ENCODE results near the gene GATAD2A.

The GATAD2A gene

GRCh38 chr19:19491321-19492025 is 86.0 kb downstream of the GATAD2A start:
- DNase-seq (ENCODE audit: low read depth in 2 of 2): no peak
- H3K4me3 ChIP-seq (replicated peaks in 1 of 2; ENCODE audit: low read depth in 2 of 2, low read length in 2 of 2): no peak overlapping the region
- no peak for TF ChIP-seq CTCF (IDR thresholded peaks at IDR 0.05; ENCODE audit: low read depth, low read length)

- DNase-seq (ENCODE audit: low read depth in 2 of 2): no peak
- no peak overlapping the region for H3K4me3 ChIP-seq (replicated peaks in 1 of 2; ENCODE audit: low read depth in 2 of 2, low read length in 2 of 2)
- no peak for TF ChIP-seq CTCF (IDR thresholded peaks at IDR 0.05; ENCODE audit: low read depth, low read length)
Measured at GRCh38 chr19:19492026-19492610, 86.6 kb downstream of the GATAD2A start.

GRCh38 chr19:19493841-19494546 is 88.5 kb downstream of the GATAD2A start:
- no peak for DNase-seq (ENCODE audit: low read depth in 2 of 2)
- TF ChIP-seq CTCF (IDR thresholded peaks at IDR 0.05; ENCODE audit: low read depth, low read length): no peak

GRCh38 chr19:19495614-19496603 is 90.4 kb downstream of the GATAD2A start:
- H3K4me3 ChIP-seq (replicated peaks in 1 of 2; ENCODE audit: low read depth in 2 of 2, low read length in 2 of 2): no peak overlapping the region
- no peak for DNase-seq (ENCODE audit: low read depth in 2 of 2)
- no peak for TF ChIP-seq CTCF (IDR thresholded peaks at IDR 0.05; ENCODE audit: low read depth, low read length)

More at GRCh38 chr19:19493841-19494546, 88.5 kb downstream of the GATAD2A start:
- H3K4me3 ChIP-seq (replicated peaks in 1 of 2; ENCODE audit: low read depth in 2 of 2, low read length in 2 of 2): no peak overlapping the region

GRCh38 chr19:19498255-19498991 is 92.9 kb downstream of the GATAD2A start:
- no peak overlapping the region for H3K4me3 ChIP-seq (replicated peaks in 1 of 2; ENCODE audit: low read depth in 2 of 2, low read length in 2 of 2)
- no peak for DNase-seq (ENCODE audit: low read depth in 2 of 2)
- no peak for TF ChIP-seq CTCF (IDR thresholded peaks at IDR 0.05; ENCODE audit: low read depth, low read length)

All from cardiac fibroblast (primary cell).